Activated T-cell treated with anti-CD3 and anti-CD28 coated beads, Interleukin-2, amount 50 U/mL, for 24 hours (primary cell): Measurements from ENCODE around the gene KIF23.

Experiments
- DNase-seq: peaks from one replicate; pipeline ENCODE4 v3.0.0-alpha.2; 2020
- H3K27ac Mint-ChIP-seq: 2 replicates; pipeline ENCODE4 v1.8.0; 2020; ENCODE audit warnings: mild to moderate bottlenecking, mixed read lengths
- H3K27me3 Mint-ChIP-seq: 2 replicates; pipeline ENCODE4 v1.8.0; 2020; ENCODE audit warnings: mixed read lengths
- H3K36me3 Mint-ChIP-seq: 2 replicates; pipeline ENCODE4 v1.8.0; 2020; ENCODE audit warnings: low read depth, mixed read lengths
- H3K4me1 Mint-ChIP-seq: 2 replicates; pipeline ENCODE4 v1.8.0; 2020; ENCODE audit warnings: low read depth, mixed read lengths
- H3K4me3 Mint-ChIP-seq: 2 replicates; pipeline ENCODE4 v1.8.0; 2020; ENCODE audit warnings: mild to moderate bottlenecking, moderate library complexity, mixed read lengths
- H3K9me3 Mint-ChIP-seq: 2 replicates; pipeline ENCODE4 v1.8.0; 2020; ENCODE audit warnings: mixed read lengths

KIF23 gene

GRCh38 chr15:69457304-69458280, 43.4 kb downstream of the KIF23 start:
- no peaks in the 10 kb centered on the region for H3K27me3 Mint-ChIP-seq
- H3K4me3 Mint-ChIP-seq = no peak overlapping the region
- H3K4me1 Mint-ChIP-seq = peaks cover 37% of the 10 kb centered on the region
- no peak for DNase-seq
- H3K27ac Mint-ChIP-seq = peak overlapping the region; percentile 83
- H3K9me3 Mint-ChIP-seq = no peaks in the 10 kb centered on the region
- peaks cover 61% of the 10 kb centered on the region for H3K36me3 Mint-ChIP-seq

- H3K4me3 Mint-ChIP-seq = no peak overlapping the region
These were observed 44.9 kb downstream of the KIF23 start for GRCh38 chr15:69459066-69459465.

GRCh38 chr15:69460481-69460880, 46.3 kb downstream of the KIF23 start:
- Mint-ChIP-seq H3K27ac (no peak overlapping the region), H3K4me3 (no peak overlapping the region), H3K9me3 (no peaks in the 10 kb centered on the region), H3K4me1 (peaks cover 36% of the 10 kb centered on the region), H3K36me3 (peaks cover 33% of the 10 kb centered on the region), H3K27me3 (no peaks in the 10 kb centered on the region)
- DNase-seq = no peak

More at GRCh38 chr15:69459066-69459465, 44.9 kb downstream of the KIF23 start:
- Mint-ChIP-seq H3K27ac (peak overlapping the region; percentile 56), H3K27me3 (no peaks in the 10 kb centered on the region), H3K9me3 (no peaks in the 10 kb centered on the region), H3K36me3 (peaks cover 47% of the 10 kb centered on the region), H3K4me1 (peaks cover 47% of the 10 kb centered on the region)
- no peak for DNase-seq

GRCh38 chr15:69462030-69462492, 47.9 kb downstream of the KIF23 start:
- Mint-ChIP-seq H3K4me3 (peak overlapping the region; percentile 83), H3K27me3 (no peaks in the 10 kb centered on the region), H3K4me1 (peaks cover 33% of the 10 kb centered on the region), H3K36me3 (peaks cover 17% of the 10 kb centered on the region), H3K9me3 (no peaks in the 10 kb centered on the region), H3K27ac (peak overlapping the region; percentile 91)
- DNase-seq = no peak

- Mint-ChIP-seq H3K4me1 (peaks cover 37% of the 10 kb centered on the region), H3K9me3 (no peaks in the 10 kb centered on the region)
- DNase-seq = peak; percentile 94
These were observed 48.5 kb downstream of the KIF23 start for GRCh38 chr15:69462493-69463181.

GRCh38 chr15:69463182-69463756, 49.1 kb downstream of the KIF23 start:
- H3K36me3 Mint-ChIP-seq = peaks cover 5% of the 10 kb centered on the region
- H3K4me3 Mint-ChIP-seq = peak overlapping the region; percentile 83
- H3K27ac Mint-ChIP-seq = peak overlapping the region; percentile 91
- H3K27me3 Mint-ChIP-seq = no peaks in the 10 kb centered on the region
- DNase-seq = no peak
- peaks cover 43% of the 10 kb centered on the region for H3K4me1 Mint-ChIP-seq
- no peaks in the 10 kb centered on the region for H3K9me3 Mint-ChIP-seq

More at GRCh38 chr15:69462493-69463181, 48.5 kb downstream of the KIF23 start:
- Mint-ChIP-seq H3K27me3 (no peaks in the 10 kb centered on the region), H3K36me3 (peaks cover 11% of the 10 kb centered on the region), H3K4me3 (peak overlapping the region; percentile 83), H3K27ac (peak overlapping the region; percentile 91)

- no peaks in the 10 kb centered on the region for H3K36me3 Mint-ChIP-seq
- no peak overlapping the region for H3K27ac Mint-ChIP-seq
- no peaks in the 10 kb centered on the region for H3K27me3 Mint-ChIP-seq
- no peaks in the 10 kb centered on the region for H3K9me3 Mint-ChIP-seq
- no peak for DNase-seq
- no peak overlapping the region for H3K4me3 Mint-ChIP-seq
- peaks cover 58% of the 10 kb centered on the region for H3K4me1 Mint-ChIP-seq
These were observed 51.1 kb downstream of the KIF23 start for GRCh38 chr15:69465253-69465652.

GRCh38 chr15:69466733-69467132, 52.6 kb downstream of the KIF23 start:
- no peak overlapping the region for H3K4me3 Mint-ChIP-seq
- H3K27me3 Mint-ChIP-seq = no peaks in the 10 kb centered on the region
- H3K36me3 Mint-ChIP-seq = no peaks in the 10 kb centered on the region
- no peak for DNase-seq
- H3K4me1 Mint-ChIP-seq = peaks cover 53% of the 10 kb centered on the region
- H3K27ac Mint-ChIP-seq = no peak overlapping the region
- no peaks in the 10 kb centered on the region for H3K9me3 Mint-ChIP-seq

- H3K27ac Mint-ChIP-seq = peak overlapping the region; percentile 87
- H3K4me1 Mint-ChIP-seq = peaks cover 45% of the 10 kb centered on the region
- no peaks in the 10 kb centered on the region for H3K9me3 Mint-ChIP-seq
- DNase-seq = no peak
- H3K36me3 Mint-ChIP-seq = no peaks in the 10 kb centered on the region
- H3K27me3 Mint-ChIP-seq = no peaks in the 10 kb centered on the region
- no peak overlapping the region for H3K4me3 Mint-ChIP-seq
These were observed 53.5 kb downstream of the KIF23 start for GRCh38 chr15:69467636-69468035.

GRCh38 chr15:69468241-69469121, 54.3 kb downstream of the KIF23 start:
- Mint-ChIP-seq H3K4me1 (peaks cover 37% of the 10 kb centered on the region), H3K9me3 (no peaks in the 10 kb centered on the region), H3K36me3 (no peaks in the 10 kb centered on the region), H3K4me3 (peak overlapping the region; percentile 56), H3K27ac (peak overlapping the region; percentile 87), H3K27me3 (no peaks in the 10 kb centered on the region)
- peak; percentile 84 for DNase-seq

- H3K36me3 Mint-ChIP-seq = no peaks in the 10 kb centered on the region
- H3K4me1 Mint-ChIP-seq = peaks cover 34% of the 10 kb centered on the region
- no peak overlapping the region for H3K27ac Mint-ChIP-seq
- no peak for DNase-seq
- H3K27me3 Mint-ChIP-seq = no peaks in the 10 kb centered on the region
- no peaks in the 10 kb centered on the region for H3K9me3 Mint-ChIP-seq
- peak overlapping the region; percentile 56 for H3K4me3 Mint-ChIP-seq
These were observed 55.5 kb downstream of the KIF23 start for GRCh38 chr15:69469467-69470201.

- Mint-ChIP-seq H3K27ac (no peak overlapping the region), H3K4me1 (peaks cover 27% of the 10 kb centered on the region), H3K36me3 (no peaks in the 10 kb centered on the region), H3K9me3 (no peaks in the 10 kb centered on the region), H3K27me3 (peaks cover 5% of the 10 kb centered on the region), H3K4me3 (no peak overlapping the region)
- DNase-seq = no peak
These were observed 57.9 kb downstream of the KIF23 start for GRCh38 chr15:69472046-69472445.

GRCh38 chr15:69472562-69472961, 58.4 kb downstream of the KIF23 start:
- Mint-ChIP-seq H3K4me1 (peaks cover 24% of the 10 kb centered on the region), H3K4me3 (no peak overlapping the region), H3K36me3 (no peaks in the 10 kb centered on the region), H3K27me3 (peaks cover 5% of the 10 kb centered on the region), H3K9me3 (no peaks in the 10 kb centered on the region), H3K27ac (no peak overlapping the region)
- no peak for DNase-seq
